Measurements from ENCODE around the gene ADGRF1. TPM values are rescaled to one million over a fixed set of nuclear protein-coding genes. Genes with fewer than 3 reads are reported as not detected.
A peak's percentile ranks its signal among the peaks of the same experiment; 100 is the strongest.
"Not testable (repeated sequence)": the region's sequence is repeated elsewhere in the genome, so short reads cannot be mapped to it uniquely, and the experiment has no call there.

Gene ADGRF1
- polyA plus RNA-seq (2013, experiment 1 of 2): not detected
- polyA plus RNA-seq (2013, experiment 2 of 2): not detected

DNA sequence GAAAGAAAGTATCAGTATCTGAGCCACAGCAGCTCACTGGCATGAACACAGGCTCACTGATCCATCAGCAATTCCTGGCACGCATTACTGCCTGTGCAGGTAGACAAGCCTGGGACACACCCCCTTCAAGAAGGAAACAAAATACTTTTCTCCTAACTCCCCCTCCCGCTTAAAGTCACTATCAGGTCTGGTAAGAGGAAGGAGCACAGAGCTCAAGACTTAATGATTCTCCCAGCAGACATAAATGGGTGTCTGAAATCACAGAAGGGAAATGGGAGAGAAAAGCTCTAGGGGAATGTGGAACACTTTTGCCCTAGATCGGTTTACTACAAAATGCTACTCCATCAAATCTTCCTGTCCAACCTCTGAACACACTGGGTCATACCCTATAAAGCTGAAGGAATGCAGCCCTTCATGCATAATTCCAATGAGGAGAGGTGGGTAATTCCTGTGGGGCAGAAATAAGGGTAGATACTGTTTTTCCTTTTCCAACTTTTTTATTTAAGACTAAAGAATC is at the start of gene ADGRF1:
ADGRF1 (minus strand) TSS at position 58 of the 517 bp plus-strand sequence. CDS start 13,271 bp downstream, outside the sequence.
- H3K4me3 ChIP-seq (ENCODE audit: extremely low read depth, insufficient read depth, low read length, poor library complexity, severe bottlenecking): no peak within 1 kb of the TSS
- WGBS, 2 experiments (ENCODE audit: insufficient coverage in 2 of 2): 100% methylated on average over 1 of the region's 3 CpGs; no CpG with 5 or more reads in 1 of the 2 experiments
- H3K4me1 ChIP-seq (ENCODE audit: control insufficient read depth, insufficient read depth, low read length, poor library complexity, severe bottlenecking): peaks cover 8% of the 10 kb centered on the region
- H3K9me3 ChIP-seq (ENCODE audit: control insufficient read depth, low read length): no peaks in the 10 kb centered on the region
- no peak within 1 kb of the TSS for H3K27ac ChIP-seq (ENCODE audit: low read depth, low read length, severe bottlenecking)
- H3K36me3 ChIP-seq (ENCODE audit: control insufficient read depth, insufficient read depth, low read length): no peaks in the 10 kb centered on the region

GRCh38 chr6:47090881-47091280 is 48.7 kb upstream of the ADGRF1 start:
- H3K9me3 ChIP-seq (ENCODE audit: control insufficient read depth, low read length): no peaks in the 10 kb centered on the region
- peaks cover 14% of the 10 kb centered on the region for H3K4me1 ChIP-seq (ENCODE audit: control insufficient read depth, insufficient read depth, low read length, poor library complexity, severe bottlenecking)
- H3K4me3 ChIP-seq (ENCODE audit: extremely low read depth, insufficient read depth, low read length, poor library complexity, severe bottlenecking): no peak overlapping the region
- no peak overlapping the region for H3K27ac ChIP-seq (ENCODE audit: low read depth, low read length, severe bottlenecking)
- WGBS, 2 experiments (ENCODE audit: insufficient coverage in 2 of 2): 100% methylated on average over 4 to 5 of the region's 6 CpGs
- no peaks in the 10 kb centered on the region for H3K36me3 ChIP-seq (ENCODE audit: control insufficient read depth, insufficient read depth, low read length)

DNA sequence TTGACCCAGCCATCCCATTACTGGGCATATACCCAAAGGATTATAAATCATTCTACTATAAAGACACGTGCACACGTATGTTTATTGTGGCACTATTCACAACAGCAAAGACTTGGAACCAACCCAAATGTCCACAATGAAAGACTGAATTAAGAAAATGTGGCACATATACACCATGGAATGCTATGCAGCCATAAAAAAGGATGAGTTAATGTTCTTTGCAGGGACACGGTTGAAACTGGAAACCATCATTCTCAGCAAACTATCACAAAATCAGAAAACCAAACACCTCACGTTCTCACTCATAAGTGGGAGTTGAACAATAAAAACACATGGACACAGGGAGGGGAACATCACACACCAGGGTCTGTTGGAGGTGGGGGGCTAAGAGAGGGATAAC is 47.3 kb upstream of the ADGRF1 start:
- H3K36me3 ChIP-seq (ENCODE audit: control insufficient read depth, insufficient read depth, low read length); H3K9me3 ChIP-seq (ENCODE audit: control insufficient read depth, low read length); H3K27ac ChIP-seq (ENCODE audit: low read depth, low read length, severe bottlenecking); H3K4me3 ChIP-seq (ENCODE audit: extremely low read depth, insufficient read depth, low read length, poor library complexity, severe bottlenecking); H3K4me1 ChIP-seq (ENCODE audit: control insufficient read depth, insufficient read depth, low read length, poor library complexity, severe bottlenecking): not testable (repeated sequence)
- WGBS, 2 experiments (ENCODE audit: insufficient coverage in 2 of 2): 100% methylated on average over 2 of the region's 4 CpGs; no CpG with 5 or more reads in 1 of the 2 experiments

- WGBS, 2 experiments (ENCODE audit: insufficient coverage in 2 of 2): 94% methylated on average over 2 to 4 of the region's 4 CpGs
- no peaks in the 10 kb centered on the region for H3K9me3 ChIP-seq (ENCODE audit: control insufficient read depth, low read length)
These were observed 44.1 kb upstream of the ADGRF1 start for GRCh38 chr6:47086051-47086770.

GRCh38 chr6:47084610-47085009 is 42.5 kb upstream of the ADGRF1 start:
- no peaks in the 10 kb centered on the region for H3K36me3 ChIP-seq (ENCODE audit: control insufficient read depth, insufficient read depth, low read length)
- H3K9me3 ChIP-seq (ENCODE audit: control insufficient read depth, low read length): no peaks in the 10 kb centered on the region
- peak overlapping the region; percentile 83 for H3K27ac ChIP-seq (ENCODE audit: low read depth, low read length, severe bottlenecking)
- no peak overlapping the region for H3K4me3 ChIP-seq (ENCODE audit: extremely low read depth, insufficient read depth, low read length, poor library complexity, severe bottlenecking)
- 100% methylated on average over 1 to 2 of the region's 2 CpGs for WGBS, 2 experiments (ENCODE audit: insufficient coverage in 2 of 2)
- H3K4me1 ChIP-seq (ENCODE audit: control insufficient read depth, insufficient read depth, low read length, poor library complexity, severe bottlenecking): peaks cover 5% of the 10 kb centered on the region

More at GRCh38 chr6:47086051-47086770, 44.1 kb upstream of the ADGRF1 start:
- Histone ChIP-seq H3K4me3 (ENCODE audit: extremely low read depth, insufficient read depth, low read length, poor library complexity, severe bottlenecking) (no peak overlapping the region), H3K27ac (ENCODE audit: low read depth, low read length, severe bottlenecking) (no peak overlapping the region), H3K4me1 (ENCODE audit: control insufficient read depth, insufficient read depth, low read length, poor library complexity, severe bottlenecking) (peaks cover 5% of the 10 kb centered on the region), H3K36me3 (ENCODE audit: control insufficient read depth, insufficient read depth, low read length) (no peaks in the 10 kb centered on the region)

GRCh38 chr6:47083586-47084047 is 41.5 kb upstream of the ADGRF1 start:
- H3K9me3 ChIP-seq (ENCODE audit: control insufficient read depth, low read length): no peaks in the 10 kb centered on the region
- H3K4me1 ChIP-seq (ENCODE audit: control insufficient read depth, insufficient read depth, low read length, poor library complexity, severe bottlenecking): peaks cover 5% of the 10 kb centered on the region
- no peak overlapping the region for H3K4me3 ChIP-seq (ENCODE audit: extremely low read depth, insufficient read depth, low read length, poor library complexity, severe bottlenecking)
- peak overlapping the region; percentile 83 for H3K27ac ChIP-seq (ENCODE audit: low read depth, low read length, severe bottlenecking)
- H3K36me3 ChIP-seq (ENCODE audit: control insufficient read depth, insufficient read depth, low read length): no peaks in the 10 kb centered on the region
- 54 to 61% methylated on average over 2 of the region's 3 CpGs for WGBS, 2 experiments (ENCODE audit: insufficient coverage in 2 of 2)

DNA sequence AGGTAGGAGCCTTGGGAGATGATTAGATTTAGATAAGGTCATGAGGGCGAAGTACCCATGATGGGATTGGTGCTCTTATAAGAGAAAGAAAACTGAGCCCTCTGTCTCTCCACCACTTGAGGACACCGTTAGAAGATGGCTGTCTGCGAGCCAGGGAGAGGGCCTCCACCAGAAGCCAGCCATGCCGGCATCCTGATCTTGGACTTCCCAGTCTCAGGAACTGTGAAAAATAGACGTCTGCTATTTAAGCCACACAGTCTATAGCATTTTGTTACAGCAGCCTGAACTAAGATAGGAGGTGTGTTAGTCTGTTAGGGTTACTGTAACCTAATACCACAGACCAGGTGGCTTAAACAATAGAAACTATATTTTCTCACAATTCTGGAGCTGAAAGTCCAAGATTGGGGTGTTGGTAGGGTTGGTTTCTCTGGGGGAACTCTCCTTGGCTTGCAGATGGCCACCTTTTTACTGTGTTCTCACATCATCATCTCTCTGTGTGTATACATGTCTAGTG is 38.0 kb upstream of the ADGRF1 start:
- no peak overlapping the region for H3K27ac ChIP-seq (ENCODE audit: low read depth, low read length, severe bottlenecking)
- H3K4me1 ChIP-seq (ENCODE audit: control insufficient read depth, insufficient read depth, low read length, poor library complexity, severe bottlenecking): peaks cover 5% of the 10 kb centered on the region
- 96 to 100% methylated on average over 3 to 4 of the region's 5 CpGs for WGBS, 2 experiments (ENCODE audit: insufficient coverage in 2 of 2)
- no peaks in the 10 kb centered on the region for H3K9me3 ChIP-seq (ENCODE audit: control insufficient read depth, low read length)
- H3K36me3 ChIP-seq (ENCODE audit: control insufficient read depth, insufficient read depth, low read length): no peaks in the 10 kb centered on the region
- no peak overlapping the region for H3K4me3 ChIP-seq (ENCODE audit: extremely low read depth, insufficient read depth, low read length, poor library complexity, severe bottlenecking)

DNA sequence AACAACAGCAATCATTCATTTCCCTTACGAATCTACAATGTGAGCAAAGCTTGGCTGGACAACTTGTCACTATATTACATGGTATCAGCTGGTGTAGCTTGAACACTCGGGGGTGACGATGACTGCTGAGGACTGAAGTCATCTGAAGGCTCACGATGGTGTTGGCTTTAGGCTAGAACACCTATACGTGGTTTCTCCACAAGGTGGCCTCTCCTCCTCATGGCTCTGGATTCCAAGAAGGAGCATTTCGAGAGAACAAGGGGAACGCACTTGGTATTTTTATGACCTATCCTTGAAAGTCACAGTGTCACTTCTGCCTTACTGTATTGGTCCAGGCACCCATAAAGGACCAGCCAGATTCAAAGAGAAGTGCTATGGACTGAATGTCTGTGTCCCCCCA is 37.5 kb upstream of the ADGRF1 start:
- 91 to 92% methylated on average over 7 of the region's 7 CpGs for WGBS, 2 experiments (ENCODE audit: insufficient coverage in 2 of 2)
- Histone ChIP-seq H3K4me3 (ENCODE audit: extremely low read depth, insufficient read depth, low read length, poor library complexity, severe bottlenecking) (no peak overlapping the region), H3K36me3 (ENCODE audit: control insufficient read depth, insufficient read depth, low read length) (no peaks in the 10 kb centered on the region), H3K4me1 (ENCODE audit: control insufficient read depth, insufficient read depth, low read length, poor library complexity, severe bottlenecking) (peaks cover 5% of the 10 kb centered on the region), H3K9me3 (ENCODE audit: control insufficient read depth, low read length) (no peaks in the 10 kb centered on the region), H3K27ac (ENCODE audit: low read depth, low read length, severe bottlenecking) (no peak overlapping the region)

GRCh38 chr6:47078991-47079390 is 36.9 kb upstream of the ADGRF1 start:
- H3K4me1 ChIP-seq (ENCODE audit: control insufficient read depth, insufficient read depth, low read length, poor library complexity, severe bottlenecking): peaks cover 3% of the 10 kb centered on the region
- H3K27ac ChIP-seq (ENCODE audit: low read depth, low read length, severe bottlenecking): no peak overlapping the region
- 78 to 93% methylated on average over 4 to 6 of the region's 6 CpGs for WGBS, 2 experiments (ENCODE audit: insufficient coverage in 2 of 2)
- H3K36me3 ChIP-seq (ENCODE audit: control insufficient read depth, insufficient read depth, low read length): no peaks in the 10 kb centered on the region
- no peaks in the 10 kb centered on the region for H3K9me3 ChIP-seq (ENCODE audit: control insufficient read depth, low read length)
- no peak overlapping the region for H3K4me3 ChIP-seq (ENCODE audit: extremely low read depth, insufficient read depth, low read length, poor library complexity, severe bottlenecking)

DNA sequence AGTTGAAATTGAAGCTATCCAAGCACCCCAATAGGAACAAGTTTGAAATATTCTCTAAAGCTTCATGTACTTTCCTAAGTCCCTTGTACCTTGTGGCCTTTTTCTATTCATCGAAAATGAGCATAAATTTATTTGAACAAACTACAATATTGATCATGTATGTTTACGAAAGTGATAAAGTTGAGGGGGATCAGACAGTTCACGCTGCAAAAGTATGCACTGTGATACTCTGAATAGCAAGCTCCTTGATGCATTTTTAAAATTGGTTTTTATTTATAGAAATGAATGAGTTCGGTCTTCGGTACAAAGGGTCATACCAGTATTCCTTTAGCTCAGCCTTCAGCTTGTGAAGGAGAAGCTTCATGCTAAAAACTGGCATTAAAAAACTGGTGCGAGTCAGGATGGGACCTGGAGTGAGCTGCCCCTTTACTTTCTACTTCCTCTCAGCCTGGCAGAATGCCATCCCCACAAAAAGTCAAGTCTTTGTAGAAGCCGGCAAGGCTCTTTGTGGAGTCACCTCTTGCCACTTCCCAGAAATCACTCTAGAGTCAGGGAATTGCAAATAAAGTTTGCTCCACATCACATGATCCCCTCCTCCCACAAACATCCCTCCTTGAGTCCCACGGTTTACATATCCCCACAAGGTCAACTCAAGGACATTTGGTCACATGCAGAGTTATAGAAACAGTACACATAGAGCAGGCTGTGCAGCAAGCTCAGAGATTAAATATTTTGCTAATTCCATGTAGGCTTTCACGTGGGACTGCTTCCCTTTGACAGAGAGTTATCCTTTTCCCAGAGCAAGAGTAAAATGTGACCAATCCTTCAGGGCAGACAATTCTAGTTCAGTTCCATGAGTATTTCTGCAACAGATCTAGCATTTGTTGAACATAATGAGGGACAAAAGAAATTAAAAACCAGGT is 34.6 kb upstream of the ADGRF1 start:
- no peaks in the 10 kb centered on the region for H3K4me1 ChIP-seq (ENCODE audit: control insufficient read depth, insufficient read depth, low read length, poor library complexity, severe bottlenecking)
- WGBS, 2 experiments (ENCODE audit: insufficient coverage in 2 of 2): 87 to 98% methylated on average over 5 to 8 of the region's 9 CpGs
- no peak overlapping the region for H3K4me3 ChIP-seq (ENCODE audit: extremely low read depth, insufficient read depth, low read length, poor library complexity, severe bottlenecking)
- H3K9me3 ChIP-seq (ENCODE audit: control insufficient read depth, low read length): no peaks in the 10 kb centered on the region
- H3K36me3 ChIP-seq (ENCODE audit: control insufficient read depth, insufficient read depth, low read length): no peaks in the 10 kb centered on the region
- no peak overlapping the region for H3K27ac ChIP-seq (ENCODE audit: low read depth, low read length, severe bottlenecking)
